ENCODE data around the gene CEBPZOS. TPM values are rescaled to one million over a fixed set of nuclear protein-coding genes. Genes with fewer than 3 reads are reported as not detected.

The CEBPZOS gene
- total and polyA plus RNA-seq, 2 of the 8 experiments (the other 6 are each of a cell fraction or from before 2014, with no cell fraction given): 27.3 to 43.5 TPM

DNA sequence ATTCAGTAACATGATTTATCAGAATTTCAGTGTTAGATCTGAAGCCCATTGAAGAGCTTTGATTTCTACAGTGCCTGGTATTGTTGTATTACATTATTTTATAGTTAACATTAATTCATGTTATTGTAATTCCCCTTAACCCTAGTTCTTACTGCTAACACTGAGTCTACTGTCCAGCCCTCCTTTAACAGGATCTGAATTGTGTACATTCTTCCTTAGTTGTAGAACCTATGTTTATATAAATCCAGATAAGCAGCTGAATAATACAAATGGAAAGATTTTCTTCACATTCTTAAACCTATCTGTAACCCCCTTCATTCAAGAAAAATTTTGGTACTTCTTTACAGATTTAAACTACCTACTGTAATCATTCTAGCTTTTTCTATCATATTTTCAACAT, 49.9 kb downstream of the CEBPZOS start:
- Histone ChIP-seq H3K23ac (ENCODE audit: insufficient read length) (no peak overlapping the region), H3K4me1 (replicated peaks in 1 of 4; ENCODE audit: control insufficient read depth in 3 of 4, insufficient read depth in 4 of 4, low read length in 3 of 4) (no peaks in the 10 kb centered on the region), H2BK120ac (replicated peaks; ENCODE audit: low read depth, low read length) (no peak overlapping the region), H3K56ac (replicated peaks; ENCODE audit: insufficient read length, low read depth, low read length) (no peak overlapping the region), H4K5ac (ENCODE audit: insufficient read length, low read depth, low read length) (no peak overlapping the region), H3K27ac (ENCODE audit: low read depth, low read length) (no peak overlapping the region), H4K91ac (replicated peaks; ENCODE audit: insufficient read length, low read length) (no peak overlapping the region), H2AFZ (ENCODE audit: low read length) (no peak overlapping the region), H2BK20ac (ENCODE audit: low read length) (no peak overlapping the region), H3K9ac (replicated peaks in 1 of 4; ENCODE audit: extremely low read depth in 1 of 4, low read depth in 3 of 4, low read length in 3 of 4) (no peak overlapping the region), H3K36me3 (ENCODE audit: control insufficient read depth in 2 of 4, insufficient read depth in 4 of 4, low read length in 3 of 4) (peaks cover 19 to 98% (median 67%) of the 10 kb centered on the region in 4 experiments), H3K23me2 (ENCODE audit: low read depth, low read length) (no peaks in the 10 kb centered on the region), H2BK5ac (ENCODE audit: low read depth, low read length) (no peak overlapping the region), H3K27me3 (replicated peaks in 1 of 4; ENCODE audit: control insufficient read depth in 3 of 4, extremely low read depth in 1 of 4, insufficient read depth in 3 of 4, low read length in 3 of 4) (peaks cover 0 to 1% (median 0%) of the 10 kb centered on the region in 4 experiments; a peak in 1 of 7 replicates), H3K4me3 (ENCODE audit: extremely low read depth in 1 of 4, insufficient read depth in 2 of 4, low read depth in 3 of 4, low read length in 4 of 4) (no peak overlapping the region), H3K18ac (ENCODE audit: extremely low read depth, low read length) (no peak overlapping the region), H2BK15ac (ENCODE audit: low read length) (no peak overlapping the region), H3K4ac (replicated peaks; ENCODE audit: insufficient read length, low read depth, low read length) (no peak overlapping the region), H3K79me1 (ENCODE audit: low read depth, low read length) (no peaks in the 10 kb centered on the region), H3K9me3 (ENCODE audit: insufficient read depth in 2 of 2, low read depth in 1 of 2, low read length in 1 of 2) (no peaks in the 10 kb centered on the region), H4K20me1 (replicated peaks in 1 of 2; ENCODE audit: control insufficient read depth in 1 of 2, insufficient read depth in 2 of 2, low read length in 2 of 2) (no peaks in the 10 kb centered on the region), H3K14ac (ENCODE audit: insufficient read length) (no peak overlapping the region), H2AK5ac (ENCODE audit: low read depth, low read length) (no peak overlapping the region), H4K8ac (ENCODE audit: extremely low read depth, insufficient read depth, low read length) (no peak overlapping the region), H2BK12ac (ENCODE audit: low read depth, low read length) (no peak overlapping the region), H3K4me2 (ENCODE audit: insufficient read depth in 1 of 2, low read depth in 2 of 2, low read length in 2 of 2) (no peak overlapping the region), H3K79me2 (ENCODE audit: control insufficient read depth in 1 of 2, insufficient read depth in 2 of 2, low read length in 2 of 2) (no peaks in the 10 kb centered on the region)
- ChIA-PET POLR2A (ENCODE audit: partially characterized antibody) (interaction anchor here (1.1 to 3.0 kb wide), 4 partner anchors 8 to 16 kb away, joined by 3 to 10 read pairs (median 4); partner anchors contain the start of genes CEBPZ and NDUFAF7), CTCF (ENCODE audit: partially characterized antibody) (no interaction called here)
- DNase-seq (ENCODE audit: low read depth in 1 of 2, low spot score in 2 of 2): no peak
- no peak for TF ChIP-seq BCL11A (IDR thresholded peaks at IDR 0.05; ENCODE audit: low read depth in 2 of 2, low read length in 2 of 2)
- TF ChIP-seq, protein P1, sequence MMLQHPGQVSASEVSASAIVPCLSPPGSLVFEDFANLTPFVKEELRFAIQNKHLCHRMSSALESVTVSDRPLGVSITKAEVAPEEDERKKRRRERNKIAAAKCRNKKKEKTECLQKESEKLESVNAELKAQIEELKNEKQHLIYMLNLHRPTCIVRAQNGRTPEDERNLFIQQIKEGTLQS (IDR thresholded peaks at IDR 0.05; ENCODE audit: insufficient read depth, low read depth, low read length): no peak
- TF ChIP-seq POU5F1 (IDR thresholded peaks at IDR 0.05; ENCODE audit: low read depth, low read length): no peak
- no peak for TF ChIP-seq RXRA (IDR thresholded peaks at IDR 0.05; ENCODE audit: insufficient read depth, low read depth, low read length)
- no peak for TF ChIP-seq HDAC6 (IDR thresholded peaks at IDR 0.05; ENCODE audit: low read depth, low read length)
- TF ChIP-seq TCF12 (IDR thresholded peaks at IDR 0.05; ENCODE audit: low read depth, low read length): no peak
- TF ChIP-seq CHD1 (IDR thresholded peaks at IDR 0.05; ENCODE audit: low read depth, low read length): no peak
- no peak for FAIRE-seq

All from H1 (cell line).